DND-41 (cell line): ENCODE results near the gene LEPR.

Source experiments
- EZH2 ChIP-seq: IDR thresholded peaks from 3 replicates; pipeline ENCODE4 v1.6.1; 2012; ENCODE audit warnings: borderline replicate concordance, low read depth, mild to moderate bottlenecking, moderate library complexity, low read length, inconsistent platforms; ENCODE audit not compliant: severe bottlenecking
- TF ChIP-seq, protein P1 (sequence below): IDR thresholded peaks from 2 replicates; pipeline ENCODE4 v1.5.1; 2012; ENCODE audit warnings: borderline replicate concordance, low read length, moderate library complexity, mild to moderate bottlenecking; ENCODE audit not compliant: poor library complexity, severe bottlenecking; ENCODE audit errors: extremely low read depth

GRCh38 chr1:65417729-65418128, 2.7 kb upstream of the LEPR start:
- TF ChIP-seq, protein P1, sequence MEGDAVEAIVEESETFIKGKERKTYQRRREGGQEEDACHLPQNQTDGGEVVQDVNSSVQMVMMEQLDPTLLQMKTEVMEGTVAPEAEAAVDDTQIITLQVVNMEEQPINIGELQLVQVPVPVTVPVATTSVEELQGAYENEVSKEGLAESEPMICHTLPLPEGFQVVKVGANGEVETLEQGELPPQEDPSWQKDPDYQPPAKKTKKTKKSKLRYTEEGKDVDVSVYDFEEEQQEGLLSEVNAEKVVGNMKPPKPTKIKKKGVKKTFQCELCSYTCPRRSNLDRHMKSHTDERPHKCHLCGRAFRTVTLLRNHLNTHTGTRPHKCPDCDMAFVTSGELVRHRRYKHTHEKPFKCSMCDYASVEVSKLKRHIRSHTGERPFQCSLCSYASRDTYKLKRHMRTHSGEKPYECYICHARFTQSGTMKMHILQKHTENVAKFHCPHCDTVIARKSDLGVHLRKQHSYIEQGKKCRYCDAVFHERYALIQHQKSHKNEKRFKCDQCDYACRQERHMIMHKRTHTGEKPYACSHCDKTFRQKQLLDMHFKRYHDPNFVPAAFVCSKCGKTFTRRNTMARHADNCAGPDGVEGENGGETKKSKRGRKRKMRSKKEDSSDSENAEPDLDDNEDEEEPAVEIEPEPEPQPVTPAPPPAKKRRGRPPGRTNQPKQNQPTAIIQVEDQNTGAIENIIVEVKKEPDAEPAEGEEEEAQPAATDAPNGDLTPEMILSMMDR, result no peak
- no peak for TF ChIP-seq EZH2
